Colonic mucosa (tissue), 4 donors: ENCODE data around the gene EML1. TPM values are rescaled to one million over a fixed set of nuclear protein-coding genes. Genes with fewer than 3 reads are reported as not detected.

Experiments
- DNase-seq: peaks from one replicate; pipeline ENCODE4 v3.0.0-alpha.2; 2020
- H3K27ac ChIP-seq: fragments of 200-600 bp; one replicate; pipeline ENCODE4 v1.8.0; 2021
- H3K27me3 ChIP-seq: fragments of 200-600 bp; one replicate; pipeline ENCODE4 v1.8.0; 2021
- H3K36me3 ChIP-seq: fragments of 200-600 bp; one replicate; pipeline ENCODE4 v1.8.0; 2021
- H3K4me1 ChIP-seq: fragments of 200-600 bp; one replicate; pipeline ENCODE4 v1.8.0; 2021; ENCODE audit warnings: mild to moderate bottlenecking
- H3K4me3 ChIP-seq: fragments of 200-600 bp; one replicate; pipeline ENCODE4 v1.8.0; 2021
- H3K9ac ChIP-seq, 2 donors: one replicate each; pipeline ENCODE4 v1.7.0; 2013; ENCODE audit warnings: control low read depth in 2 of 2, low read depth in 2 of 2, low read length in 2 of 2
- H3K9me3 ChIP-seq: fragments of 200-600 bp; one replicate; pipeline ENCODE4 v1.8.0; 2021
- CTCF ChIP-seq: fragments of 200-600 bp; IDR thresholded peaks from one replicate; pipeline ENCODE4 v1.8.0; 2022; ENCODE audit warnings: antibody characterized with exemption, mild to moderate bottlenecking
- intact Hi-C: fragments of 100-400 bp; cut with DNase I; formaldehyde crosslinking; loops from one replicate; pipeline ENCODE4 v1.14.1; 2022
- total RNA-seq, 2 donors: library from RNA; stranded (reverse); fragmentation: NEBNext Ultra II Directional in 1 of 2; extraction: Animal tissue kit (Norgen Biotek cat#: 25700) in 1 of 2; gene quantifications; one replicate each; pipeline ENCODE4 v1.2.1, GENCODE V29; 2021
- donor health status: healthy.
- donor health status: DM: no; HTN: no; CAD: no.
- donor health status: DM: no; HTN: no; CAD: no.

The EML1 gene
- total RNA-seq, 2 donors from 2014 or later, result 3.6 to 14.2 TPM

GRCh38 chr14:99896361-99896760, 103.1 kb downstream of the EML1 start:
- TF ChIP-seq CTCF, result no peak
- no peaks in the 10 kb centered on the region for H3K36me3 ChIP-seq
- no peak overlapping the region for H3K9ac ChIP-seq

GRCh38 chr14:99899578-99900178, 106.5 kb downstream of the EML1 start:
- H3K9ac ChIP-seq, result no peak overlapping the region
- DNase-seq, result no peak
- peak; percentile 48 for TF ChIP-seq CTCF
- intact Hi-C loops, result no loop called here
- H3K27me3 ChIP-seq, result no peaks in the 10 kb centered on the region
- no peak overlapping the region for H3K27ac ChIP-seq
- no peaks in the 10 kb centered on the region for H3K4me1 ChIP-seq
- H3K4me3 ChIP-seq, result no peak overlapping the region
- no peaks in the 10 kb centered on the region for H3K36me3 ChIP-seq
- H3K9me3 ChIP-seq, result no peaks in the 10 kb centered on the region

More at GRCh38 chr14:99896361-99896760, 103.1 kb downstream of the EML1 start:
- DNase-seq, result no peak
- no peak overlapping the region for H3K4me3 ChIP-seq
- no peak overlapping the region for H3K27ac ChIP-seq
- intact Hi-C loops, result no loop called here
- no peaks in the 10 kb centered on the region for H3K9me3 ChIP-seq
- H3K4me1 ChIP-seq, result no peaks in the 10 kb centered on the region
- H3K27me3 ChIP-seq, result no peaks in the 10 kb centered on the region

- Histone ChIP-seq H3K9me3 (no peaks in the 10 kb centered on the region), H3K36me3 (no peaks in the 10 kb centered on the region), H3K27me3 (no peaks in the 10 kb centered on the region), H3K4me3 (no peak overlapping the region), H3K27ac (no peak overlapping the region), H3K9ac (no peak overlapping the region), H3K4me1 (no peaks in the 10 kb centered on the region)
- no peak for TF ChIP-seq CTCF
- no peak for DNase-seq
- intact Hi-C loops, result no loop called here
Measured at GRCh38 chr14:99902925-99903324, 109.7 kb downstream of the EML1 start.

- H3K36me3 ChIP-seq, result no peaks in the 10 kb centered on the region
- intact Hi-C loops, result no loop called here
- no peak overlapping the region for H3K27ac ChIP-seq
- H3K4me1 ChIP-seq, result no peaks in the 10 kb centered on the region
- H3K27me3 ChIP-seq, result no peaks in the 10 kb centered on the region
- no peak for TF ChIP-seq CTCF
- no peak overlapping the region for H3K4me3 ChIP-seq
- no peak for DNase-seq
- H3K9ac ChIP-seq, result no peak overlapping the region
- no peaks in the 10 kb centered on the region for H3K9me3 ChIP-seq
Measured at GRCh38 chr14:99904506-99904905, 111.3 kb downstream of the EML1 start.

- TF ChIP-seq CTCF, result no peak
- intact Hi-C loops, result no loop called here
- Histone ChIP-seq H3K27ac (no peak overlapping the region), H3K36me3 (no peaks in the 10 kb centered on the region), H3K9me3 (no peaks in the 10 kb centered on the region), H3K27me3 (no peaks in the 10 kb centered on the region), H3K4me1 (no peaks in the 10 kb centered on the region), H3K4me3 (no peak overlapping the region), H3K9ac (no peak overlapping the region)
- no peak for DNase-seq
Measured at GRCh38 chr14:99905121-99905520, 111.9 kb downstream of the EML1 start.
